ENCODE data around the gene SLC39A2.
"Not testable (repeated sequence)": the region's sequence is repeated elsewhere in the genome, so short reads cannot be mapped to it uniquely, and the experiment has no call there.

- TF ChIP-seq CTCF (conservative IDR thresholded peaks at IDR 0.05); ZFX (IDR thresholded peaks at IDR 0.05): not testable (repeated sequence)
Observed at GRCh38 chr14:21040941-21041340, 41.8 kb downstream of the SLC39A2 start.

Data from C4-2B (cell line).